IMR-90 (cell line): ENCODE results near the gene HYAL1. TPM values are rescaled to one million over a fixed set of nuclear protein-coding genes. Genes with fewer than 3 reads are reported as not detected.
A peak's percentile ranks its signal among the peaks of the same experiment; 100 is the strongest.

ENCODE experiments used
- ATAC-seq: fragments of 200-7000 bp; cut with Tn5 transposase; 2 replicates; pipeline ENCODE4 v1.9.1; 2020; ENCODE audit warnings: low read depth, mild to moderate bottlenecking, moderate library complexity
- BruUV-seq: library from RNA; stranded (reverse); fragments of 400-500 nt; replicated peaks from 2 replicates; lab custom pipeline; 2021; lab: Mats Ljungman, UMichigan
- CTCF ChIA-PET: fragments of 300-600 bp; formaldehyde crosslinking; extraction: SDS; loops from one replicate; lab custom pipeline; 2021; ENCODE audit warnings: antibody characterized with exemption; lab: Yijun Ruan, JAX
- POLR2A ChIA-PET: fragments of 300-600 bp; sonication (Branson Sonifier 250); formaldehyde crosslinking; loops from one replicate; lab custom pipeline; 2022; ENCODE audit warnings: antibody characterized with exemption; ENCODE audit not compliant: unreplicated experiment; lab: Charles Lee
- DNase-seq: peaks from one replicate; pipeline ENCODE4 v3.0.0; 2013
- H2AFZ ChIP-seq: replicated peaks from 2 replicates; pipeline ENCODE3; 2013; ENCODE audit warnings: low read length, mild to moderate bottlenecking; ENCODE audit not compliant: poor library complexity
- H2AK5ac ChIP-seq: 2 replicates; pipeline ENCODE4 v1.6.1; 2013; ENCODE audit warnings: low read depth, low read length, inconsistent platforms
- H2AK9ac ChIP-seq: replicated peaks from 2 replicates; pipeline ENCODE3; 2013; ENCODE audit warnings: mild to moderate bottlenecking, low read depth, low read length, moderate library complexity; ENCODE audit not compliant: poor library complexity
- H2BK120ac ChIP-seq: 2 replicates; pipeline ENCODE4 v1.6.1; 2013; ENCODE audit warnings: low read depth, low read length, inconsistent platforms
- H2BK15ac ChIP-seq: 3 replicates; pipeline ENCODE4 v1.6.1; 2013; ENCODE audit warnings: low read depth, low read length, inconsistent platforms
- H2BK20ac ChIP-seq: 2 replicates; pipeline ENCODE4 v1.6.1; 2013; ENCODE audit warnings: low read depth, mild to moderate bottlenecking, inconsistent platforms, low read length, moderate library complexity
- H2BK5ac ChIP-seq: 2 replicates; pipeline ENCODE4 v1.6.1; 2013; ENCODE audit warnings: mild to moderate bottlenecking, low read depth, low read length, inconsistent platforms; ENCODE audit not compliant: poor library complexity, severe bottlenecking
- H3K14ac ChIP-seq: replicated peaks from 2 replicates; pipeline ENCODE4 v1.6.1; 2013; ENCODE audit warnings: low read depth, low read length, inconsistent platforms
- H3K18ac ChIP-seq: 2 replicates; pipeline ENCODE4 v1.6.1; 2013; ENCODE audit warnings: low read depth, low read length, control low read depth
- H3K23ac ChIP-seq: 2 replicates; pipeline ENCODE4 v1.6.1; 2013; ENCODE audit warnings: low read depth, low read length, inconsistent platforms
- H3K27ac ChIP-seq: 2 replicates; pipeline ENCODE4 v1.5.1; 2013; ENCODE audit warnings: mild to moderate bottlenecking, control low read depth, low read length; ENCODE audit not compliant: insufficient read depth
- H3K27me3 ChIP-seq: 2 replicates; pipeline ENCODE4 v1.6.1; 2013; ENCODE audit warnings: low read length; ENCODE audit not compliant: control insufficient read depth, insufficient read depth
- H3K36me3 ChIP-seq: 2 replicates; pipeline ENCODE4 v1.6.1; 2013; ENCODE audit warnings: low read length, mixed read lengths; ENCODE audit not compliant: control insufficient read depth, insufficient read depth
- H3K4ac ChIP-seq: 2 replicates; pipeline ENCODE4 v1.6.1; 2013; ENCODE audit warnings: low read depth, low read length, inconsistent platforms
- H3K4me1 ChIP-seq: 2 replicates; pipeline ENCODE4 v1.6.1; 2013; ENCODE audit warnings: low read length, mixed read lengths; ENCODE audit not compliant: control insufficient read depth, insufficient read depth
- H3K4me2 ChIP-seq: 2 replicates; pipeline ENCODE4 v1.6.1; 2013; ENCODE audit warnings: low read depth, mild to moderate bottlenecking, control low read depth, low read length, moderate library complexity
- H3K4me3 ChIP-seq: 2 replicates; pipeline ENCODE4 v1.5.1; 2013; ENCODE audit warnings: low read depth, mild to moderate bottlenecking, control low read depth, low read length, moderate library complexity; ENCODE audit not compliant: insufficient read depth
- H3K56ac ChIP-seq: 2 replicates; pipeline ENCODE4 v1.6.1; 2013; ENCODE audit warnings: low read length, inconsistent platforms; ENCODE audit not compliant: insufficient read depth; ENCODE audit errors: extremely low read depth
- H3K79me1 ChIP-seq, 2 experiments: 2 replicates each; pipeline ENCODE4 v1.6.1; 2013; ENCODE audit warnings: low read length in 2 of 2, inconsistent platforms in 1 of 2, low read depth in 1 of 2
- H3K9ac ChIP-seq: 2 replicates; pipeline ENCODE4 v1.6.1; 2013; ENCODE audit warnings: low read depth, low read length, control low read depth
- H3K9me1 ChIP-seq: 2 replicates; pipeline ENCODE4 v1.6.1; 2013; ENCODE audit warnings: low read length, inconsistent platforms; ENCODE audit not compliant: insufficient read depth
- H3K9me3 ChIP-seq: 2 replicates; pipeline ENCODE4 v1.6.1; 2013; ENCODE audit warnings: low read length; ENCODE audit not compliant: control insufficient read depth, insufficient read depth
- H4K20me1 ChIP-seq: 2 replicates; pipeline ENCODE4 v1.6.1; 2013; ENCODE audit warnings: low read length, inconsistent platforms; ENCODE audit not compliant: insufficient read depth
- H4K5ac ChIP-seq: 2 replicates; pipeline ENCODE4 v1.6.1; 2013; ENCODE audit warnings: mild to moderate bottlenecking, low read depth, low read length, control low read depth
- H4K8ac ChIP-seq, 2 experiments: 2 replicates each; pipeline ENCODE4 v1.6.1; 2013; ENCODE audit warnings: low read depth in 2 of 2, low read length in 2 of 2, control low read depth in 1 of 2, inconsistent platforms in 1 of 2
- H4K91ac ChIP-seq: 2 replicates; pipeline ENCODE4 v1.6.1; 2013; ENCODE audit warnings: low read depth, low read length, inconsistent platforms; ENCODE audit not compliant: insufficient read depth
- BHLHE40 ChIP-seq: fragments of 150-350 bp; IDR thresholded peaks from 2 replicates; pipeline ENCODE4 v1.6.1; 2016; ENCODE audit warnings: mild to moderate bottlenecking, low read depth, low read length
- CEBPB ChIP-seq: IDR thresholded peaks from 2 replicates; pipeline ENCODE4 v1.6.1; 2012; ENCODE audit warnings: low read depth, low read length, improper control_type of control experiment
- CHD1 ChIP-seq: IDR thresholded peaks from 2 replicates; pipeline ENCODE4 v1.6.1; 2012; ENCODE audit warnings: low read depth, low read length, improper control_type of control experiment
- FOS ChIP-seq: fragments of 150-350 bp; IDR thresholded peaks from 2 replicates; pipeline ENCODE4 v1.6.1; 2016; ENCODE audit warnings: low read depth, low read length
- MAFK ChIP-seq: IDR thresholded peaks from 2 replicates; pipeline ENCODE4 v1.6.1; 2012; ENCODE audit warnings: low read depth, low read length, improper control_type of control experiment
- MXI1 ChIP-seq: IDR thresholded peaks from 2 replicates; pipeline ENCODE4 v1.6.1; 2012; ENCODE audit warnings: low read depth, mild to moderate bottlenecking, low read length, moderate library complexity, borderline replicate concordance
- NFE2L2 ChIP-seq: fragments of 150-350 bp; IDR thresholded peaks from 2 replicates; pipeline ENCODE4 v1.6.1; 2016; ENCODE audit warnings: low read depth, mild to moderate bottlenecking, low read length
- POLR2A ChIP-seq: IDR thresholded peaks from 2 replicates; pipeline ENCODE4 v1.6.1; 2012; ENCODE audit warnings: mild to moderate bottlenecking, low read depth, low read length
- RCOR1 ChIP-seq: IDR thresholded peaks from 2 replicates; pipeline ENCODE4 v1.6.1; 2012; ENCODE audit warnings: mild to moderate bottlenecking, low read length, improper control_type of control experiment; ENCODE audit not compliant: insufficient replicate concordance
- RFX5 ChIP-seq: IDR thresholded peaks from 2 replicates; pipeline ENCODE4 v1.8.0; 2012; ENCODE audit warnings: low read depth, mild to moderate bottlenecking, low read length, moderate library complexity
- SMC3 ChIP-seq: fragments of 150-350 bp; IDR thresholded peaks from 2 replicates; pipeline ENCODE4 v1.6.1; 2016; ENCODE audit warnings: low read depth, mild to moderate bottlenecking, antibody characterized with exemption, low read length, moderate library complexity
- WGBS, 2 experiments: methylation state at CpG; one replicate each; pipeline versions ENCODE4 v1.1.5 to v1.1.7; 2013; ENCODE audit warnings: missing lambda C conversion rate in 2 of 2; ENCODE audit not compliant: insufficient read length in 1 of 2; ENCODE audit errors: extremely low coverage in 2 of 2; 5-methylcytosine and 5-hydroxymethylcytosine counted together
- dilution Hi-C: fragments of 300-500 bp; cut with HindIII; formaldehyde crosslinking; loops from one replicate; pipeline ENCODE4 v1.14.3; 2018; ENCODE audit warnings: low sequenced_read_pairs; ENCODE audit not compliant: unreplicated experiment
- in situ Hi-C: fragments of 300-500 bp; cut with MboI; formaldehyde crosslinking; loops from 3 replicates; pipeline ENCODE4 v1.14.3; 2019; ENCODE audit warnings: low sequenced_read_pairs, inconsistent platforms, mixed read lengths
- intact Hi-C: fragments of 100-400 bp; cut with micrococcal nuclease; formaldehyde crosslinking; loops from 2 replicates; pipeline ENCODE4 v1.10.0; 2022
- polyA plus RNA-seq, 3 experiments: library from polyadenylated mRNA; depleted of rRNA; stranded (reverse); fragments of >200 nt; gene quantifications; 2 replicates each; pipeline ENCODE4 v1.2.3, GENCODE V29; 2012; ENCODE audit warnings: low replicate concordance in 1 of 3
- total RNA-seq: library from RNA; depleted of rRNA; stranded (reverse); fragments of >200 nt; gene quantifications from 2 replicates; pipeline ENCODE4 v1.2.3, GENCODE V29; 2012
- TF ChIP-seq, protein P1 (sequence below): fragments of 150-350 bp; IDR thresholded peaks from 2 replicates; pipeline ENCODE4 v1.6.1; 2017; ENCODE audit warnings: mild to moderate bottlenecking, antibody characterized with exemption, low read length, low read depth
- TF ChIP-seq, protein P2 (sequence below): conservative IDR thresholded peaks from 2 replicates; pipeline ENCODE4 v1.5.1; 2012; ENCODE audit warnings: mild to moderate bottlenecking, low read depth, low read length, improper control_type of control experiment
- TF ChIP-seq, protein P3 (sequence below): fragments of 150-350 bp; IDR thresholded peaks from 2 replicates; pipeline ENCODE4 v1.6.1; 2016; ENCODE audit warnings: low read depth, mild to moderate bottlenecking, low read length, moderate library complexity, borderline replicate concordance

HYAL1 gene
- total and polyA plus RNA-seq, 2 of the 4 experiments (the other 2 are of a cell fraction) = 0.32 to 0.36 TPM

DNA sequence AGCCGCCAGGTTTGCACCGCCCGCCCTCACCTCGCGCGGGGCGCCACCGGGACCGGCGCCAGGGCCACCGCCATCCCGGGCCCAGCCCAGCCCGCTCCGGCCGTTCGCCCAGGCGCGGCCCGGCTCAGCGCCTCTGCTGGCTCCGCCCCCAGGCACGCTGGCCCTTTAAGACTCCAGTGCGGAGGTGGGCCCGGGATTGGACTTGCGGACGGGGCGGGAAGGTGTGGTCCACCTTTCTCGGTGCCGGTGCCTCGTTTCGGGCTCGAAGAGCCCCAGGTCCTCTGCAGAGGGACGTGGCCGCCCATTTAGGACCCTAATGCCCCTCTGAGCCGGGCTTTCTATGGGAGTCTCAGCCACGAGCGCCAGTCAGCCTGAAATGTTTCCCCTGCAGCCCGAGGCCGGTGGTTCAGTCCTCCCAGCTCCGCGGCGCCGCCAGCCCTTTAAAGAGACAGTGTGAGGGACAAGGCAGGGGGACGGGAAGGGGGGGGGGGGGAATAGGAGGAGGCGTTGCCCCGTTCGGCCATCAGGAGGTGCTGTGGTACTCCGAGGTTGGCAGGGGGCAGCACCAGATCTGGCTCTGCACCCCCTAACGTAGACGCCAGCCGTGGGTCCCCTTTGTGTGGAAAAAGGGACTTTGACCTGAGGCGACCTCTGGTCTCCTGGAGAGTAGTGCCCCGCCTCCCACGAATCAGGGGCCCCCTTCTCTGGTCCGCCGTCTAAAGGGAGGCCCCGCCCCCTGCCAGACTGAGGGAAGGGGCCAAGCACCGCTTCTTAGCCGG is 18.2 kb upstream of the HYAL1 start:
- intact Hi-C loops = loop anchor here (5.0 kb wide), 1 partner anchor 59 kb away; no protein-coding TSS in a partner anchor
- WGBS, 2 experiments = 0% methylated on average over 15 of the region's 59 CpGs; no CpG with 5 or more reads in 1 of the 2 experiments
- BruUV-seq = no TSS peak
- TF ChIP-seq FOS (no peak), NFE2L2 (no peak), BHLHE40 (peak; percentile 97), CEBPB (no peak), POLR2A (peak; percentile 80), MAFK (no peak), SMC3 (no peak), CHD1 (peak; percentile 99; the same call in 1 of the 2 replicates), RCOR1 (no peak), RFX5 (no peak), MXI1 (no peak)
- TF ChIP-seq, protein P1, sequence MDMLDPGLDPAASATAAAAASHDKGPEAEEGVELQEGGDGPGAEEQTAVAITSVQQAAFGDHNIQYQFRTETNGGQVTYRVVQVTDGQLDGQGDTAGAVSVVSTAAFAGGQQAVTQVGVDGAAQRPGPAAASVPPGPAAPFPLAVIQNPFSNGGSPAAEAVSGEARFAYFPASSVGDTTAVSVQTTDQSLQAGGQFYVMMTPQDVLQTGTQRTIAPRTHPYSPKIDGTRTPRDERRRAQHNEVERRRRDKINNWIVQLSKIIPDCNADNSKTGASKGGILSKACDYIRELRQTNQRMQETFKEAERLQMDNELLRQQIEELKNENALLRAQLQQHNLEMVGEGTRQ = no peak
- TF ChIP-seq, protein P2, sequence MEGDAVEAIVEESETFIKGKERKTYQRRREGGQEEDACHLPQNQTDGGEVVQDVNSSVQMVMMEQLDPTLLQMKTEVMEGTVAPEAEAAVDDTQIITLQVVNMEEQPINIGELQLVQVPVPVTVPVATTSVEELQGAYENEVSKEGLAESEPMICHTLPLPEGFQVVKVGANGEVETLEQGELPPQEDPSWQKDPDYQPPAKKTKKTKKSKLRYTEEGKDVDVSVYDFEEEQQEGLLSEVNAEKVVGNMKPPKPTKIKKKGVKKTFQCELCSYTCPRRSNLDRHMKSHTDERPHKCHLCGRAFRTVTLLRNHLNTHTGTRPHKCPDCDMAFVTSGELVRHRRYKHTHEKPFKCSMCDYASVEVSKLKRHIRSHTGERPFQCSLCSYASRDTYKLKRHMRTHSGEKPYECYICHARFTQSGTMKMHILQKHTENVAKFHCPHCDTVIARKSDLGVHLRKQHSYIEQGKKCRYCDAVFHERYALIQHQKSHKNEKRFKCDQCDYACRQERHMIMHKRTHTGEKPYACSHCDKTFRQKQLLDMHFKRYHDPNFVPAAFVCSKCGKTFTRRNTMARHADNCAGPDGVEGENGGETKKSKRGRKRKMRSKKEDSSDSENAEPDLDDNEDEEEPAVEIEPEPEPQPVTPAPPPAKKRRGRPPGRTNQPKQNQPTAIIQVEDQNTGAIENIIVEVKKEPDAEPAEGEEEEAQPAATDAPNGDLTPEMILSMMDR = peak; percentile 42
- TF ChIP-seq, protein P3, sequence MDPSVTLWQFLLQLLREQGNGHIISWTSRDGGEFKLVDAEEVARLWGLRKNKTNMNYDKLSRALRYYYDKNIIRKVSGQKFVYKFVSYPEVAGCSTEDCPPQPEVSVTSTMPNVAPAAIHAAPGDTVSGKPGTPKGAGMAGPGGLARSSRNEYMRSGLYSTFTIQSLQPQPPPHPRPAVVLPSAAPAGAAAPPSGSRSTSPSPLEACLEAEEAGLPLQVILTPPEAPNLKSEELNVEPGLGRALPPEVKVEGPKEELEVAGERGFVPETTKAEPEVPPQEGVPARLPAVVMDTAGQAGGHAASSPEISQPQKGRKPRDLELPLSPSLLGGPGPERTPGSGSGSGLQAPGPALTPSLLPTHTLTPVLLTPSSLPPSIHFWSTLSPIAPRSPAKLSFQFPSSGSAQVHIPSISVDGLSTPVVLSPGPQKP = no peak

More for the DNA sequence above, 18.2 kb upstream of the HYAL1 start:
- ChIA-PET CTCF (no interaction called here), POLR2A (interaction anchor here (0.6 kb wide), 1 partner anchor 25 kb away, joined by 10 read pairs; no protein-coding TSS in a partner anchor)
- peak overlapping the region; percentile 93 for H4K91ac ChIP-seq
- peak overlapping the region; percentile 96 to 99; a peak in 3 of 4 replicates for H4K8ac ChIP-seq
- H4K5ac ChIP-seq = peak overlapping the region; percentile 95
- in situ Hi-C loops = no loop called here
- H3K4me1 ChIP-seq = peaks cover 25% of the 10 kb centered on the region
- ATAC-seq (peak; percentile 90), DNase-seq (peak; percentile 83)
- H2AK5ac ChIP-seq = peak overlapping the region; percentile 87
- dilution Hi-C loops = no loop called here
- peak overlapping the region; percentile 98 for H2BK5ac ChIP-seq
- H2AK9ac ChIP-seq = peak overlapping the region; percentile 93
- H2BK20ac ChIP-seq = peak overlapping the region; percentile 95
- no peaks in the 10 kb centered on the region for H3K27me3 ChIP-seq
- H3K27ac ChIP-seq = peak overlapping the region; percentile 98
- peak overlapping the region; percentile 98 for H3K4ac ChIP-seq
- peak overlapping the region; percentile 73 for H3K4me2 ChIP-seq
- H3K79me1 ChIP-seq = peaks cover 26 to 57% of the 10 kb centered on the region in 2 experiments
- peak overlapping the region; percentile 94 for H3K9ac ChIP-seq
- H3K9me3 ChIP-seq = no peaks in the 10 kb centered on the region
- H4K20me1 ChIP-seq = peaks cover 12% of the 10 kb centered on the region; the same call in 1 of the 2 replicates
- peaks cover 16% of the 10 kb centered on the region for H3K9me1 ChIP-seq
- peak overlapping the region; percentile 100 for H2BK120ac ChIP-seq
- H3K56ac ChIP-seq = peak overlapping the region; percentile 97; the same call in 1 of the 2 replicates
- peak overlapping the region; percentile 96 for H3K23ac ChIP-seq
- peak overlapping the region; percentile 58 for H3K4me3 ChIP-seq
- peak overlapping the region; percentile 94; the same call in 1 of the 2 replicates for H3K18ac ChIP-seq
- peak overlapping the region; percentile 95 for H2AFZ ChIP-seq
- peaks cover 36% of the 10 kb centered on the region for H3K36me3 ChIP-seq
- peak overlapping the region; percentile 85; the same call in 1 of the 3 replicates for H2BK15ac ChIP-seq
- H3K14ac ChIP-seq = peak overlapping the region; percentile 98
